SU-DHL-6 (cell line): Measurements from ENCODE around the gene OR9A4.

Experiments used
- H2AFZ ChIP-seq: fragments of 200-600 bp; sonication (generic); 2 replicates; pipeline ENCODE4 v1.6.1; 2014; ENCODE audit warnings: low read depth, mild to moderate bottlenecking, moderate library complexity, mixed read lengths, antibody characterized with exemption, low read length; ENCODE audit not compliant: severe bottlenecking
- H3F3A ChIP-seq: fragments of 200-600 bp; shearing (Covaris generic); 2 replicates; pipeline ENCODE4 v1.6.0; 2016; ENCODE audit warnings: antibody characterized with exemption, mild to moderate bottlenecking; ENCODE audit not compliant: insufficient read depth
- H3K27ac ChIP-seq: fragments of 200-600 bp; sonication (generic); 2 replicates; pipeline ENCODE4 v1.5.1; 2016; ENCODE audit warnings: low read depth, mild to moderate bottlenecking, low read length, moderate library complexity, mixed read lengths
- H3K27me3 ChIP-seq: fragments of 200-600 bp; sonication (generic), shearing (Covaris generic); 2 replicates; pipeline ENCODE4 v1.6.0; 2014; ENCODE audit warnings: mild to moderate bottlenecking, low read length
- H3K36me3 ChIP-seq: fragments of 200-600 bp; sonication (generic); 2 replicates; pipeline ENCODE4 v1.6.1; 2014; ENCODE audit warnings: mild to moderate bottlenecking, low read length, mixed read lengths
- H3K4me2 ChIP-seq: fragments of 300-600, 200-600 bp; shearing (Covaris generic), sonication (generic); 2 replicates; pipeline ENCODE4 v1.6.0; 2014; ENCODE audit warnings: low read length, low read depth, mild to moderate bottlenecking; ENCODE audit not compliant: poor library complexity, severe bottlenecking
- H3K4me3 ChIP-seq: fragments of 200-600 bp; sonication (generic); 2 replicates; pipeline ENCODE4 v1.5.1; 2014; ENCODE audit warnings: antibody characterized with exemption, low read length, mild to moderate bottlenecking, mixed read lengths; ENCODE audit not compliant: insufficient read depth, poor library complexity, severe bottlenecking
- H3K79me2 ChIP-seq: fragments of 200-600 bp; sonication (generic); 2 replicates; pipeline ENCODE4 v1.6.1; 2014; ENCODE audit warnings: mild to moderate bottlenecking, low read length, moderate library complexity; ENCODE audit not compliant: insufficient read depth
- H3K9ac ChIP-seq: fragments of 200-600 bp; sonication (generic); 2 replicates; pipeline ENCODE4 v1.7.0; 2014; ENCODE audit warnings: mild to moderate bottlenecking, low read length
- H3K9me2 ChIP-seq: fragments of 200-600 bp; sonication (generic); replicated peaks from 2 replicates; pipeline ENCODE4 v1.6.1; 2014; ENCODE audit warnings: low read length; ENCODE audit not compliant: insufficient read depth
- H3K9me3 ChIP-seq: fragments of 200-600 bp; sonication (generic); 2 replicates; pipeline ENCODE4 v1.6.1; 2014; ENCODE audit warnings: low read length, mixed read lengths; ENCODE audit not compliant: insufficient read depth
- H4K20me1 ChIP-seq: fragments of 200-600 bp; sonication (generic); 2 replicates; pipeline ENCODE4 v1.6.1; 2014; ENCODE audit warnings: low read depth, mild to moderate bottlenecking, antibody characterized with exemption, low read length, moderate library complexity, mixed read lengths
- EZH2phosphoT487 ChIP-seq: fragments of 200-600 bp; sonication (generic), shearing (Covaris generic); conservative IDR thresholded peaks from 2 replicates; pipeline ENCODE4 v1.6.1; 2018; ENCODE audit warnings: mild to moderate bottlenecking, antibody characterized with exemption, low read length, moderate library complexity, mixed read lengths
- TF ChIP-seq, protein P1 (sequence below): fragments of 200-600 bp; sonication (generic); IDR thresholded peaks from one replicate; pipeline ENCODE4 v1.5.1; 2017; ENCODE audit warnings: antibody characterized with exemption, mild to moderate bottlenecking, low read length, moderate library complexity; ENCODE audit not compliant: insufficient read depth, poor library complexity, severe bottlenecking

The OR9A4 gene

DNA sequence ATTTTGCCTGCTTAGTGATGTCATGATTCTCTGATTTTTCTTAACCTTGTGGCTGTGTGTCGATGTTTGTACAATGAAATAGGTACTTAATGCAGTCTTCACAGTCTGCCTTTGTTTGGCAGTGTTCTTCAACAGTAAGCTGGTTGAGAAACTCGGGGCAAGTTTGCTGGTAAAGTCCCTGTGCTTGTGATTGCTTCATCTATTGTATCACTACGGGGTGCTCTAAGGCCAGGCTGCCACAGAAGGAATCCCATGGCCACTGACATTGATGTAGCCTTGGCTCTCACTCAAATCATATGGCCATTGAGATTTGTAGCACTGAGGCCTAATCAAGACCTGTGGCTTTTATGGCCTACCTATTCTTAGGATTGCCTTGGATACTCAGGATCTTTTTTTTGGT lies 41.4 kb upstream of the OR9A4 start:
- Histone ChIP-seq H3K36me3 (no peaks in the 10 kb centered on the region), H3K27me3 (no peaks in the 10 kb centered on the region), H3K9ac (no peak overlapping the region), H3K9me2 (no peaks in the 10 kb centered on the region), H3K79me2 (no peaks in the 10 kb centered on the region), H3K4me2 (no peak overlapping the region), H4K20me1 (no peaks in the 10 kb centered on the region), H3K9me3 (no peaks in the 10 kb centered on the region), H3K27ac (no peak overlapping the region), H3K4me3 (no peak overlapping the region), H3F3A (no peaks in the 10 kb centered on the region), H2AFZ (no peak overlapping the region)
- TF ChIP-seq EZH2phosphoT487 = no peak
- TF ChIP-seq, protein P1, sequence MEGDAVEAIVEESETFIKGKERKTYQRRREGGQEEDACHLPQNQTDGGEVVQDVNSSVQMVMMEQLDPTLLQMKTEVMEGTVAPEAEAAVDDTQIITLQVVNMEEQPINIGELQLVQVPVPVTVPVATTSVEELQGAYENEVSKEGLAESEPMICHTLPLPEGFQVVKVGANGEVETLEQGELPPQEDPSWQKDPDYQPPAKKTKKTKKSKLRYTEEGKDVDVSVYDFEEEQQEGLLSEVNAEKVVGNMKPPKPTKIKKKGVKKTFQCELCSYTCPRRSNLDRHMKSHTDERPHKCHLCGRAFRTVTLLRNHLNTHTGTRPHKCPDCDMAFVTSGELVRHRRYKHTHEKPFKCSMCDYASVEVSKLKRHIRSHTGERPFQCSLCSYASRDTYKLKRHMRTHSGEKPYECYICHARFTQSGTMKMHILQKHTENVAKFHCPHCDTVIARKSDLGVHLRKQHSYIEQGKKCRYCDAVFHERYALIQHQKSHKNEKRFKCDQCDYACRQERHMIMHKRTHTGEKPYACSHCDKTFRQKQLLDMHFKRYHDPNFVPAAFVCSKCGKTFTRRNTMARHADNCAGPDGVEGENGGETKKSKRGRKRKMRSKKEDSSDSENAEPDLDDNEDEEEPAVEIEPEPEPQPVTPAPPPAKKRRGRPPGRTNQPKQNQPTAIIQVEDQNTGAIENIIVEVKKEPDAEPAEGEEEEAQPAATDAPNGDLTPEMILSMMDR = no peak

- H3K36me3 ChIP-seq = no peaks in the 10 kb centered on the region
- H2AFZ ChIP-seq = no peak overlapping the region
- H3F3A ChIP-seq = no peaks in the 10 kb centered on the region
- no peaks in the 10 kb centered on the region for H3K9me2 ChIP-seq
- no peak overlapping the region for H3K9ac ChIP-seq
- H3K9me3 ChIP-seq = no peaks in the 10 kb centered on the region
- H3K79me2 ChIP-seq = no peaks in the 10 kb centered on the region
- no peak overlapping the region for H3K4me2 ChIP-seq
- no peak overlapping the region for H3K27ac ChIP-seq
- H3K27me3 ChIP-seq = no peaks in the 10 kb centered on the region
- no peak overlapping the region for H3K4me3 ChIP-seq
- TF ChIP-seq, protein P1 = no peak
- no peak for TF ChIP-seq EZH2phosphoT487
- H4K20me1 ChIP-seq = no peaks in the 10 kb centered on the region
These were observed 40.7 kb upstream of the OR9A4 start for GRCh38 chr7:141875453-141875852.

- Histone ChIP-seq H3K79me2 (no peaks in the 10 kb centered on the region), H3K9me2 (no peaks in the 10 kb centered on the region), H3K9ac (no peak overlapping the region), H3K36me3 (no peaks in the 10 kb centered on the region), H3F3A (no peaks in the 10 kb centered on the region), H2AFZ (no peak overlapping the region), H3K27ac (no peak overlapping the region), H4K20me1 (no peaks in the 10 kb centered on the region), H3K27me3 (no peaks in the 10 kb centered on the region), H3K9me3 (no peaks in the 10 kb centered on the region), H3K4me2 (no peak overlapping the region), H3K4me3 (no peak overlapping the region)
- no peak for TF ChIP-seq EZH2phosphoT487
- TF ChIP-seq, protein P1 = no peak
These were observed 39.8 kb upstream of the OR9A4 start for GRCh38 chr7:141876371-141876770.

GRCh38 chr7:141877365-141877764 lies 38.8 kb upstream of the OR9A4 start:
- Histone ChIP-seq H2AFZ (no peak overlapping the region), H3K4me3 (no peak overlapping the region), H4K20me1 (no peaks in the 10 kb centered on the region), H3K9ac (no peak overlapping the region), H3K9me2 (no peaks in the 10 kb centered on the region), H3F3A (no peaks in the 10 kb centered on the region), H3K27me3 (no peaks in the 10 kb centered on the region), H3K36me3 (no peaks in the 10 kb centered on the region), H3K4me2 (no peak overlapping the region), H3K9me3 (no peaks in the 10 kb centered on the region), H3K27ac (no peak overlapping the region), H3K79me2 (no peaks in the 10 kb centered on the region)
- TF ChIP-seq, protein P1 = no peak
- no peak for TF ChIP-seq EZH2phosphoT487
